RWPE2 (cell line): ENCODE data around the gene SLC22A6.
A peak's percentile ranks its signal among the peaks of the same experiment; 100 is the strongest.

ENCODE experiments used
- ATAC-seq: fragments of 200-7000 bp; cut with Tn5 transposase; 3 replicates; pipeline ENCODE4 v1.9.1; 2021; ENCODE audit warnings: low read depth
- DNase-seq: peaks from one replicate; pipeline ENCODE4 v3.0.0-alpha.2; 2020; ENCODE audit warnings: low spot score
- H3K27ac ChIP-seq: fragments of 450-650 bp; 2 replicates; pipeline ENCODE4 v1.5.1; 2017; ENCODE audit warnings: mild to moderate bottlenecking; ENCODE audit not compliant: poor library complexity, severe bottlenecking
- H3K27me3 ChIP-seq: fragments of 250-450 bp; sonication (Bioruptor Pico); 2 replicates; pipeline ENCODE4 v1.5.1; 2021; ENCODE audit warnings: mild to moderate bottlenecking, moderate library complexity; ENCODE audit not compliant: insufficient read depth, poor library complexity, severe bottlenecking
- H3K36me3 ChIP-seq: fragments of 250-450 bp; sonication (Bioruptor Pico); 2 replicates; pipeline ENCODE4 v1.5.1; 2020; ENCODE audit warnings: low read depth, mild to moderate bottlenecking, moderate library complexity
- H3K4me1 ChIP-seq: fragments of 250-450 bp; sonication (Bioruptor Pico); 2 replicates; pipeline ENCODE4 v1.5.1; 2021; ENCODE audit warnings: mild to moderate bottlenecking, moderate library complexity; ENCODE audit not compliant: insufficient read depth, poor library complexity, severe bottlenecking
- H3K4me3 ChIP-seq: fragments of 250-450 bp; sonication (Bioruptor Pico); 2 replicates; pipeline ENCODE4 v1.5.1; 2021; ENCODE audit warnings: mild to moderate bottlenecking, moderate library complexity; ENCODE audit not compliant: severe bottlenecking
- H3K9me3 ChIP-seq: fragments of 250-450 bp; sonication (Bioruptor Pico); 2 replicates; pipeline ENCODE4 v1.5.1; 2021; ENCODE audit warnings: mild to moderate bottlenecking, moderate library complexity; ENCODE audit not compliant: severe bottlenecking
- CTCF ChIP-seq: fragments of 450-650 bp; IDR thresholded peaks from one replicate; pipeline ENCODE4 v1.5.1; 2017; ENCODE audit warnings: mild to moderate bottlenecking, moderate library complexity; ENCODE audit not compliant: poor library complexity, severe bottlenecking

Gene SLC22A6

GRCh38 chr11:63007920-63008319 is 23.2 kb upstream of the SLC22A6 start:
- no peaks in the 10 kb centered on the region for H3K4me1 ChIP-seq
- H3K27me3 ChIP-seq = no peaks in the 10 kb centered on the region
- no peak overlapping the region for H3K27ac ChIP-seq
- no peak overlapping the region for H3K4me3 ChIP-seq
- no peak for DNase-seq
- no peaks in the 10 kb centered on the region for H3K36me3 ChIP-seq
- ATAC-seq = no peak
- H3K9me3 ChIP-seq = no peaks in the 10 kb centered on the region
- no peak for TF ChIP-seq CTCF

GRCh38 chr11:63001456-63001855 is 16.7 kb upstream of the SLC22A6 start:
- ATAC-seq = no peak
- Histone ChIP-seq H3K4me3 (no peak overlapping the region), H3K27me3 (no peaks in the 10 kb centered on the region), H3K36me3 (no peaks in the 10 kb centered on the region), H3K9me3 (no peaks in the 10 kb centered on the region), H3K4me1 (no peaks in the 10 kb centered on the region), H3K27ac (no peak overlapping the region)
- DNase-seq = no peak
- TF ChIP-seq CTCF = no peak

GRCh38 chr11:62999649-63000048 is 14.9 kb upstream of the SLC22A6 start:
- no peaks in the 10 kb centered on the region for H3K27me3 ChIP-seq
- H3K27ac ChIP-seq = no peak overlapping the region
- peak; percentile 79 for ATAC-seq

GRCh38 chr11:62999156-62999555 is 14.4 kb upstream of the SLC22A6 start:
- Histone ChIP-seq H3K4me3 (no peak overlapping the region), H3K27me3 (no peaks in the 10 kb centered on the region), H3K27ac (no peak overlapping the region), H3K4me1 (no peaks in the 10 kb centered on the region), H3K36me3 (no peaks in the 10 kb centered on the region), H3K9me3 (no peaks in the 10 kb centered on the region)
- DNase-seq (no peak), ATAC-seq (no peak)
- no peak for TF ChIP-seq CTCF

More at GRCh38 chr11:62999649-63000048, 14.9 kb upstream of the SLC22A6 start:
- no peak for TF ChIP-seq CTCF
- Histone ChIP-seq H3K4me1 (no peaks in the 10 kb centered on the region), H3K36me3 (no peaks in the 10 kb centered on the region), H3K4me3 (no peak overlapping the region), H3K9me3 (no peaks in the 10 kb centered on the region)
- no peak for DNase-seq

GRCh38 chr11:62996271-62996670 is 11.5 kb upstream of the SLC22A6 start:
- H3K4me3 ChIP-seq = no peak overlapping the region
- H3K36me3 ChIP-seq = no peaks in the 10 kb centered on the region
- no peak overlapping the region for H3K27ac ChIP-seq
- H3K27me3 ChIP-seq = no peaks in the 10 kb centered on the region
- DNase-seq = no peak
- no peak for ATAC-seq
- no peak for TF ChIP-seq CTCF
- H3K4me1 ChIP-seq = no peaks in the 10 kb centered on the region
- H3K9me3 ChIP-seq = no peaks in the 10 kb centered on the region
